ENCODE results near the gene MEP1A.

- TF ChIP-seq, protein P1, sequence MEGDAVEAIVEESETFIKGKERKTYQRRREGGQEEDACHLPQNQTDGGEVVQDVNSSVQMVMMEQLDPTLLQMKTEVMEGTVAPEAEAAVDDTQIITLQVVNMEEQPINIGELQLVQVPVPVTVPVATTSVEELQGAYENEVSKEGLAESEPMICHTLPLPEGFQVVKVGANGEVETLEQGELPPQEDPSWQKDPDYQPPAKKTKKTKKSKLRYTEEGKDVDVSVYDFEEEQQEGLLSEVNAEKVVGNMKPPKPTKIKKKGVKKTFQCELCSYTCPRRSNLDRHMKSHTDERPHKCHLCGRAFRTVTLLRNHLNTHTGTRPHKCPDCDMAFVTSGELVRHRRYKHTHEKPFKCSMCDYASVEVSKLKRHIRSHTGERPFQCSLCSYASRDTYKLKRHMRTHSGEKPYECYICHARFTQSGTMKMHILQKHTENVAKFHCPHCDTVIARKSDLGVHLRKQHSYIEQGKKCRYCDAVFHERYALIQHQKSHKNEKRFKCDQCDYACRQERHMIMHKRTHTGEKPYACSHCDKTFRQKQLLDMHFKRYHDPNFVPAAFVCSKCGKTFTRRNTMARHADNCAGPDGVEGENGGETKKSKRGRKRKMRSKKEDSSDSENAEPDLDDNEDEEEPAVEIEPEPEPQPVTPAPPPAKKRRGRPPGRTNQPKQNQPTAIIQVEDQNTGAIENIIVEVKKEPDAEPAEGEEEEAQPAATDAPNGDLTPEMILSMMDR (IDR thresholded peaks at IDR 0.05) = no peak
- no peak for TF ChIP-seq POLR2A (IDR thresholded peaks at IDR 0.05)
Observed at GRCh38 chr6:46845126-46845525, 51.9 kb downstream of the MEP1A start.

Data from prostate gland (tissue), 2 donors.